HepG2 (cell line): ENCODE data around the gene ASB7. TPM values are rescaled to one million over a fixed set of nuclear protein-coding genes. Genes with fewer than 3 reads are reported as not detected.

ENCODE experiments used
- ATAC-seq: fragments of 200-7000 bp; cut with Tn5 transposase; 3 replicates; pipeline ENCODE4 v1.9.1; 2020; ENCODE audit warnings: mild to moderate bottlenecking, moderate library complexity
- BruUV-seq: library from RNA; stranded (reverse); fragments of 400-500 nt; replicated peaks from 2 replicates; lab custom pipeline; 2021; lab: Mats Ljungman, UMichigan
- CTCF ChIA-PET: fragments of 300-600 bp; formaldehyde crosslinking; extraction: SDS; loops from one replicate; lab custom pipeline; 2021; ENCODE audit warnings: low total read pairs, inconsistent platforms, low intra/inter-chr PET ratio; lab: Yijun Ruan, JAX
- POLR2A ChIA-PET: fragments of 350-600 bp; sonication (Branson Sonifier 250); formaldehyde crosslinking; loops from one replicate; lab custom pipeline; 2020; ENCODE audit warnings: antibody characterized with exemption, inconsistent platforms; lab: Yijun Ruan, JAX
- DNase-seq: peaks from one replicate; pipeline ENCODE4 v3.0.0-alpha.2; 2015; ENCODE audit warnings: low spot score
- FAIRE-seq: peaks from 3 replicates; lab custom pipeline; 2011; peaks lifted over from hg19 to GRCh38; lab: Jason Lieb, UNC
- H2AFZ ChIP-seq: one replicate; pipeline ENCODE4 v1.6.1; 2011; ENCODE audit warnings: low read length, inconsistent platforms
- H3K27ac ChIP-seq: fragments of 300-600 bp; 3 replicates; pipeline ENCODE4 v1.8.0; 2011; ENCODE audit warnings: mixed run types, mild to moderate bottlenecking, mixed read lengths, low read length, inconsistent platforms; ENCODE audit not compliant: insufficient read depth; ENCODE audit errors: extremely low read length
- H3K27me3 ChIP-seq, 2 experiments: fragments of 200-600 bp in 1 of 2; 2 replicates in 1 of 2; 3 replicates in 1 of 2; pipeline versions ENCODE4 v1.6.0 to v1.8.0; 2011; ENCODE audit warnings: low read length in 2 of 2, mild to moderate bottlenecking in 2 of 2, moderate library complexity in 2 of 2, inconsistent platforms in 1 of 2; ENCODE audit not compliant: insufficient read depth in 2 of 2, control insufficient read depth in 1 of 2
- H3K36me3 ChIP-seq, 2 experiments: fragments of 200-600 bp in 1 of 2; replicated peaks in 1 of 2; 2 replicates in 1 of 2; 3 replicates in 1 of 2; pipeline versions ENCODE4 v1.5.1 to v1.8.0; 2011; ENCODE audit warnings: low read length in 2 of 2, inconsistent platforms in 1 of 2; ENCODE audit not compliant: insufficient read depth in 2 of 2, control insufficient read depth in 1 of 2
- H3K4me1 ChIP-seq: 2 replicates; pipeline ENCODE4 v1.5.1; 2012; ENCODE audit warnings: low read length, inconsistent platforms; ENCODE audit not compliant: insufficient read depth
- H3K4me2 ChIP-seq: 2 replicates; pipeline ENCODE4 v1.6.0; 2011; ENCODE audit warnings: low read depth, low read length, inconsistent platforms
- H3K4me3 ChIP-seq, 3 experiments: fragments of 200-600 bp in 1 of 3; sonication (generic), shearing (Covaris generic) in 1 of 3; replicated peaks in 1 of 3; 2 replicates each; pipeline ENCODE4 v1.5.1; 2011 to 2016; ENCODE audit warnings: low read length in 3 of 3, inconsistent platforms in 2 of 3, low read depth in 2 of 3, mild to moderate bottlenecking in 2 of 3, control low read depth in 1 of 3, mixed read lengths in 1 of 3; ENCODE audit not compliant: insufficient read depth in 1 of 3
- H3K79me2 ChIP-seq: one replicate; pipeline ENCODE4 v1.6.1; 2011; ENCODE audit warnings: low read length, inconsistent platforms; ENCODE audit not compliant: insufficient read depth
- H3K9ac ChIP-seq: 2 replicates; pipeline ENCODE4 v1.6.0; 2011; ENCODE audit warnings: mild to moderate bottlenecking, low read depth, low read length, inconsistent platforms; ENCODE audit not compliant: insufficient read depth
- H3K9me3 ChIP-seq: 2 replicates; pipeline ENCODE4 v1.5.1; 2012; ENCODE audit warnings: mild to moderate bottlenecking, low read length
- H4K20me1 ChIP-seq: 2 replicates; pipeline ENCODE4 v1.6.0; 2011; ENCODE audit warnings: inconsistent platforms, mild to moderate bottlenecking, low read length, moderate library complexity; ENCODE audit not compliant: insufficient read depth
- ERF ChIP-seq: IDR thresholded peaks from 2 replicates; pipeline ENCODE4 v1.6.1; 2018; ENCODE audit warnings: missing biosample characterization, missing genetic modification reagents
- KDM2A ChIP-seq: sonication (generic); formaldehyde crosslinking; IDR thresholded peaks from 2 replicates; pipeline ENCODE4 v1.4.0; 2020; ENCODE audit warnings: low read depth, missing genetic modification reagents, borderline replicate concordance
- MATR3 ChIP-seq: sonication (generic); formaldehyde crosslinking; IDR thresholded peaks from 2 replicates; pipeline ENCODE4 v1.4.0; 2020; ENCODE audit warnings: missing genetic modification reagents
- NCOA2 ChIP-seq: sonication (generic); formaldehyde crosslinking; IDR thresholded peaks from 2 replicates; pipeline ENCODE4 v1.8.0; 2022; ENCODE audit warnings: inconsistent platforms
- RORA ChIP-seq: sonication (generic); formaldehyde crosslinking; IDR thresholded peaks from 2 replicates; pipeline ENCODE4 v1.5.0; 2020; ENCODE audit warnings: mild to moderate bottlenecking, missing genetic modification reagents, moderate library complexity
- SMAD3 ChIP-seq: sonication (generic); formaldehyde crosslinking; IDR thresholded peaks from 2 replicates; pipeline ENCODE4 v1.4.0; 2020; ENCODE audit warnings: missing genetic modification reagents
- SMYD3 ChIP-seq: sonication (generic); formaldehyde crosslinking; IDR thresholded peaks from 2 replicates; pipeline ENCODE4 v1.8.1; 2023; ENCODE audit warnings: mild to moderate bottlenecking, missing genetic modification reagents
- SSRP1 ChIP-seq: IDR thresholded peaks from 2 replicates; pipeline ENCODE4 v1.6.1; 2016; ENCODE audit warnings: control low read depth
- SUZ12 ChIP-seq: fragments of 150-350 bp; IDR thresholded peaks from 2 replicates; pipeline ENCODE4 v1.6.1; 2014; ENCODE audit warnings: low read depth, low read length
- ZFP1 ChIP-seq: IDR thresholded peaks from 2 replicates; pipeline ENCODE4 v1.6.1; 2016
- ZKSCAN5 ChIP-seq: sonication (generic); formaldehyde crosslinking; IDR thresholded peaks from 2 replicates; pipeline ENCODE4 v1.5.1; 2020; ENCODE audit warnings: mild to moderate bottlenecking, missing genetic modification reagents
- ZMAT3 ChIP-seq: sonication (generic); formaldehyde crosslinking; conservative IDR thresholded peaks from 2 replicates; pipeline ENCODE4 v1.7.0; 2021; ENCODE audit warnings: missing genetic modification reagents
- ZNF207 ChIP-seq: fragments of 450-650 bp; IDR thresholded peaks from 2 replicates; pipeline ENCODE4 v1.6.1; 2016; ENCODE audit warnings: antibody characterized with exemption, borderline replicate concordance
- ZNF724P ChIP-seq: sonication (generic); formaldehyde crosslinking; IDR thresholded peaks from 2 replicates; pipeline ENCODE4 v1.8.0; 2022; ENCODE audit warnings: missing genetic modification reagents, borderline replicate concordance
- ZNF879 ChIP-seq: sonication (generic); formaldehyde crosslinking; IDR thresholded peaks from 2 replicates; pipeline ENCODE4 v1.8.1; 2023; ENCODE audit warnings: missing genetic modification reagents
- WGBS: methylation state at CpG from one replicate; pipeline ENCODE4 v1.1.6; 2017; ENCODE audit warnings: low lambda C conversion rate; 5-methylcytosine and 5-hydroxymethylcytosine counted together
- in situ Hi-C: cut with HindIII; loops from 2 replicates; pipeline ENCODE4 v1.10.0; 2017; ENCODE audit warnings: low pct_unique_long_range_greater_than_20kb; ENCODE audit not compliant: extremely low pct_ligation_motif_present
- intact Hi-C: fragments of 100-400 bp; cut with micrococcal nuclease; formaldehyde crosslinking; loops from one replicate; pipeline ENCODE4 v1.10.0; 2022; ENCODE audit not compliant: unreplicated experiment
- polyA plus RNA-seq, 8 experiments: library from polyadenylated mRNA; depleted of rRNA in 3 of 8; stranded (reverse) in 7 of 8; unstranded in 1 of 8; fragments of >200 nt; fragmentation: Illumina TruSeq in 4 of 8; extraction: Trizol in 4 of 8; gene quantifications; 2 replicates each; pipeline versions ENCODE4 v1.2.1 to v1.2.3, GENCODE V29; 2011 to 2016; ENCODE audit warnings: low read depth in 4 of 8, missing spikeins in 1 of 8, mixed read lengths in 1 of 8; ENCODE audit not compliant: insufficient read depth in 1 of 8
- total RNA-seq, 5 experiments: library from RNA; depleted of rRNA; stranded (reverse); fragments of >200 nt; fragmentation: Illumina TruSeq; extraction: Trizol; gene quantifications; 2 replicates each; pipeline ENCODE4 v1.2.3, GENCODE V29; 2016; ENCODE audit warnings: low read depth in 1 of 5
- TF ChIP-seq, protein P1 (sequence below): sonication (generic); formaldehyde crosslinking; IDR thresholded peaks from 2 replicates; pipeline ENCODE4 v1.8.1; 2023; ENCODE audit warnings: mild to moderate bottlenecking, missing genetic modification reagents
- TF ChIP-seq, protein P2 (sequence below): sonication (generic); formaldehyde crosslinking; IDR thresholded peaks from 2 replicates; pipeline ENCODE4 v1.4.0; 2020; ENCODE audit warnings: mild to moderate bottlenecking, missing genetic modification reagents
- TF ChIP-seq, protein P3 (sequence below), 2 experiments: fragments of 450-650 bp in 1 of 2; sonication (generic) in 1 of 2; formaldehyde crosslinking; IDR thresholded peaks; 2 replicates each; pipeline versions ENCODE4 v1.5.0 to v1.8.0; 2020 to 2022; ENCODE audit warnings: mild to moderate bottlenecking in 1 of 2, missing genetic modification reagents in 1 of 2

ASB7 gene
- total and polyA plus RNA-seq, 2 of the 13 experiments (the other 11 are each of a cell fraction or from before 2014, with no cell fraction given) = 7.7 to 12.1 TPM

DNA sequence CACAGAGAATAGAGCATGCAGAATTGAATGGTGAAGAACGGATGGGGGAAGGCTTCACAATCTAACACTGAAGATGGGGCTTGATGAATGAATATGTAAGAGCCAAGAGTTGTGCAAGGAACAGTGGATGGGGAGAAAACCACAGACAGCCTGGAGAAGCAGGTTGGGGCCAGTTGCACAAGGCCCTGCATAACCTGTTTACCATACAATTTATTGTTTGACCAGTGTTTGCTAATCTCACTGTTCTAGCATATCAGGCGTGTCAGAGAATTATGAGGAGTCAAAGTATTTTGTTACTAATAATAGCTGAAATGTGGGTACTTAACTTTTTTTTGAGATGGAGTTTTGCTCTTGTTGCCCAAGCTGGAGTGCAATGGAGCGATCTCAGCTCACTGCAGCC is 36.8 kb upstream of the ASB7 start:
- WGBS = 96% methylated on average over 3 of the region's 3 CpGs
- Histone ChIP-seq H3K9ac (no peak overlapping the region), H3K27me3 (no peaks in the 10 kb centered on the region), H3K4me3 (no peak overlapping the region), H3K27ac (no peak overlapping the region), H3K79me2 (no peaks in the 10 kb centered on the region), H2AFZ (no peak overlapping the region), H3K9me3 (no peaks in the 10 kb centered on the region), H4K20me1 (no peaks in the 10 kb centered on the region), H3K4me2 (no peak overlapping the region), H3K4me1 (peaks cover 19% of the 10 kb centered on the region), H3K36me3 (0 out of 5 replicates have a peak, but pooled peaks cover 0 to 11% of the 10 kb centered on the region in 2 experiments)
- CTCF ChIA-PET = no interaction called here
- POLR2A ChIA-PET = no interaction called here
- in situ Hi-C loops = no loop called here
- FAIRE-seq (no peak), DNase-seq (no peak), ATAC-seq (no peak)
- BruUV-seq = no TSS peak
- TF ChIP-seq ZKSCAN5 (CRISPR knock-in tag) (no peak), KDM2A (no peak)
- TF ChIP-seq, protein P1, sequence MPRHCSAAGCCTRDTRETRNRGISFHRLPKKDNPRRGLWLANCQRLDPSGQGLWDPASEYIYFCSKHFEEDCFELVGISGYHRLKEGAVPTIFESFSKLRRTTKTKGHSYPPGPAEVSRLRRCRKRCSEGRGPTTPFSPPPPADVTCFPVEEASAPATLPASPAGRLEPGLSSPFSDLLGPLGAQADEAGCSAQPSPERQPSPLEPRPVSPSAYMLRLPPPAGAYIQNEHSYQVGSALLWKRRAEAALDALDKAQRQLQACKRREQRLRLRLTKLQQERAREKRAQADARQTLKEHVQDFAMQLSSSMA (CRISPR knock-in tag) = no peak
- intact Hi-C loops = no loop called here

DNA sequence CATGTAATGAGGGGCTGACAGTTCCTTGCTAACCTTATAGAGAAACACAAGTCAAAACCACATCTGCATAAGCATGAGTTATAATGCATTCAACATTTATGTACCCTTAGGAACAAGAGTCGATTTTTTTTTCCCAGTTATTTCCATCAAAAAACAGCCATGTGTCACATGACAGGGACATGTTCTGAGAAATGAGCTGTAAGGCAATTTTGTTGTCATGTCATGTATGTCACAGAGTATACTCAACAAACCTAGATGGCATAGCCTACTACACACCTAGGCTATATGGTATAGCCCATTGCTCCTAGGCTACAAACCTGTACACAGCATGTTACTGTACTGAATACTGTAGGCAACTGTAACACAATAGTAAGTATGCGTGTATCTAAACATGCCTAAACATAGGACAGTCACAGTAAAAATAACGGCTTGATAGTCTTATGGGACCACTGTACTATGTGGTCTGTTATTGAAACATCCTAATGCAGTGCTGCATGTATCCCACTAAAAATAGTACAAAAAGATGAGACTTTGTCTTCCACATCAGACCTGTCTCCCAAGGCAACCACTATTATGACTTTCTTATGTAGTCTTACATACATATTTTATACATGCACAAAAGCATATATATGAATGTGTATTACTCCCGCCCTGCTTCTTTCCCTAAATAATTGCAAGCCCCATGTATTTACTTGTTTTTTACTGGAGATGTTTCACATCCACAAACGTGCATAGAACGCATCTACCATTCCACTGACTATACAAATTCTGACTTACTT is 35.4 kb upstream of the ASB7 start:
- FAIRE-seq (no peak), DNase-seq (no peak), ATAC-seq (no peak)
- no peak overlapping the region for H3K27ac ChIP-seq
- no peaks in the 10 kb centered on the region for H4K20me1 ChIP-seq
- no peak overlapping the region for H3K4me2 ChIP-seq
- peaks cover 5% of the 10 kb centered on the region for H3K4me1 ChIP-seq
- no peak overlapping the region for H3K4me3 ChIP-seq
- H3K36me3 ChIP-seq = peaks cover 0 to 21% of the 10 kb centered on the region in 2 experiments; a peak in 2 of 5 replicates
- CTCF ChIA-PET = no interaction called here
- H3K79me2 ChIP-seq = no peaks in the 10 kb centered on the region
- POLR2A ChIA-PET = no interaction called here
- no peak overlapping the region for H3K9ac ChIP-seq
- H3K9me3 ChIP-seq = no peaks in the 10 kb centered on the region
- BruUV-seq = no TSS peak
- H3K27me3 ChIP-seq = no peaks in the 10 kb centered on the region
- 86% methylated on average over 6 of the region's 6 CpGs for WGBS
- in situ Hi-C loops = no loop called here
- no peak overlapping the region for H2AFZ ChIP-seq
- intact Hi-C loops = no loop called here
- no peak for TF ChIP-seq MATR3 (CRISPR knock-in tag)
- TF ChIP-seq, protein P2, sequence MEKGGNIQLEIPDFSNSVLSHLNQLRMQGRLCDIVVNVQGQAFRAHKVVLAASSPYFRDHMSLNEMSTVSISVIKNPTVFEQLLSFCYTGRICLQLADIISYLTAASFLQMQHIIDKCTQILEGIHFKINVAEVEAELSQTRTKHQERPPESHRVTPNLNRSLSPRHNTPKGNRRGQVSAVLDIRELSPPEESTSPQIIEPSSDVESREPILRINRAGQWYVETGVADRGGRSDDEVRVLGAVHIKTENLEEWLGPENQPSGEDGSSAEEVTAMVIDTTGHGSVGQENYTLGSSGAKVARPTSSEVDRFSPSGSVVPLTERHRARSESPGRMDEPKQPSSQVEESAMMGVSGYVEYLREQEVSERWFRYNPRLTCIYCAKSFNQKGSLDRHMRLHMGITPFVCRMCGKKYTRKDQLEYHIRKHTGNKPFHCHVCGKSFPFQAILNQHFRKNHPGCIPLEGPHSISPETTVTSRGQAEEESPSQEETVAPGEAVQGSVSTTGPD (CRISPR knock-in tag) = no peak
- TF ChIP-seq ZNF724P (CRISPR knock-in tag) = no peak
- TF ChIP-seq SSRP1 (CRISPR knock-in tag) = no peak
- no peak for TF ChIP-seq ZMAT3 (CRISPR knock-in tag)
- no peak for TF ChIP-seq SUZ12
- TF ChIP-seq, protein P3, sequence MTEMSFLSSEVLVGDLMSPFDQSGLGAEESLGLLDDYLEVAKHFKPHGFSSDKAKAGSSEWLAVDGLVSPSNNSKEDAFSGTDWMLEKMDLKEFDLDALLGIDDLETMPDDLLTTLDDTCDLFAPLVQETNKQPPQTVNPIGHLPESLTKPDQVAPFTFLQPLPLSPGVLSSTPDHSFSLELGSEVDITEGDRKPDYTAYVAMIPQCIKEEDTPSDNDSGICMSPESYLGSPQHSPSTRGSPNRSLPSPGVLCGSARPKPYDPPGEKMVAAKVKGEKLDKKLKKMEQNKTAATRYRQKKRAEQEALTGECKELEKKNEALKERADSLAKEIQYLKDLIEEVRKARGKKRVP (CRISPR knock-in tag; IDR thresholded peaks at IDR 0.05) = no peak
- TF ChIP-seq ZFP1 (CRISPR knock-in tag) = no peak
- no peak for TF ChIP-seq NCOA2
- no peak for TF ChIP-seq ERF
- no peak for TF ChIP-seq SMYD3
- no peak for TF ChIP-seq RORA (CRISPR knock-in tag)
- no peak for TF ChIP-seq ZNF207
- no peak for TF ChIP-seq ZNF879 (CRISPR knock-in tag)
- TF ChIP-seq SMAD3 (CRISPR knock-in tag) = no peak
